ENCODE data around the gene SPRTN. TPM values are rescaled to one million over a fixed set of nuclear protein-coding genes. Genes with fewer than 3 reads are reported as not detected.

Gene SPRTN
- total RNA-seq, 1 donor from 2014 or later: 15.0 TPM

DNA sequence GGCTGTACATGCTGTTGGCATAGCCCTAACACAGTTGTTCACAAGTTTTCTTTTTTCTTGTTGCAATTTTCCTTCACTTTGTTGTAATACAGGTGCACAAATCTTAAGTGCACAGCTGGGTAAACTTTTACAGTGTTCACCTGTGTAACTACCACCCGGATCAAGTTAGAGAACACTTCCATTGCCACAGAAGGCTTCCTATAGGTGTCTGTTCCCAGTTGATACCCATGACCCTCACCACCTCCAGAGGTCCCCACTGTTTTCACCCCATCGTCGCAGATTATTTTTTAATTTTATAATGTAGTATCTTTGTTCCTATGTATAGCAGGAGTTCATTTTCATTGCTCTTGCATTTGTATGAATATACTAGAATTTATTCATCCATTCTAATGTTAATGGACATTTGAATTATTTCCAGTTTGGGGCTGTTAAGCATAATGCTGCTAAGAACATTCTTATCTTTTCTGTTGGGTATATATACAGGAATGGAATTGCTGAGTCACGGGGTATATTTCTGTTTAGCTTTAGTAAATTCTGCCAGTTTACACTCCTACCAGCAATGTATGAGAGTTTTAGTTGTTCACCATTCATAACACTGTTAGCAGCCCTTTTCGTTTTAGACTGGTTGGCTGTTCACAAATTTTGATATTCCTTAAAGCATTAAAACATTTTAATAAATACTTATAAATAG lies 16.4 kb downstream of the SPRTN start:
- Mint-ChIP-seq H3K27me3 (ENCODE audit: low read depth) (no peaks in the 10 kb centered on the region), H3K4me3 (ENCODE audit: unreplicated experiment) (no peak overlapping the region), H3K27ac (ENCODE audit: unreplicated experiment) (peak overlapping the region; percentile 79), H3K4me1 (ENCODE audit: low read depth) (peaks cover 21% of the 10 kb centered on the region), H3K9me3 (ENCODE audit: low read depth) (no peaks in the 10 kb centered on the region), H3K36me3 (ENCODE audit: low read depth) (peaks cover 12% of the 10 kb centered on the region)
- TF ChIP-seq, protein P1, sequence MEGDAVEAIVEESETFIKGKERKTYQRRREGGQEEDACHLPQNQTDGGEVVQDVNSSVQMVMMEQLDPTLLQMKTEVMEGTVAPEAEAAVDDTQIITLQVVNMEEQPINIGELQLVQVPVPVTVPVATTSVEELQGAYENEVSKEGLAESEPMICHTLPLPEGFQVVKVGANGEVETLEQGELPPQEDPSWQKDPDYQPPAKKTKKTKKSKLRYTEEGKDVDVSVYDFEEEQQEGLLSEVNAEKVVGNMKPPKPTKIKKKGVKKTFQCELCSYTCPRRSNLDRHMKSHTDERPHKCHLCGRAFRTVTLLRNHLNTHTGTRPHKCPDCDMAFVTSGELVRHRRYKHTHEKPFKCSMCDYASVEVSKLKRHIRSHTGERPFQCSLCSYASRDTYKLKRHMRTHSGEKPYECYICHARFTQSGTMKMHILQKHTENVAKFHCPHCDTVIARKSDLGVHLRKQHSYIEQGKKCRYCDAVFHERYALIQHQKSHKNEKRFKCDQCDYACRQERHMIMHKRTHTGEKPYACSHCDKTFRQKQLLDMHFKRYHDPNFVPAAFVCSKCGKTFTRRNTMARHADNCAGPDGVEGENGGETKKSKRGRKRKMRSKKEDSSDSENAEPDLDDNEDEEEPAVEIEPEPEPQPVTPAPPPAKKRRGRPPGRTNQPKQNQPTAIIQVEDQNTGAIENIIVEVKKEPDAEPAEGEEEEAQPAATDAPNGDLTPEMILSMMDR (IDR thresholded peaks at IDR 0.05): no peak
- no peak for DNase-seq (ENCODE audit: low spot score)

DNA sequence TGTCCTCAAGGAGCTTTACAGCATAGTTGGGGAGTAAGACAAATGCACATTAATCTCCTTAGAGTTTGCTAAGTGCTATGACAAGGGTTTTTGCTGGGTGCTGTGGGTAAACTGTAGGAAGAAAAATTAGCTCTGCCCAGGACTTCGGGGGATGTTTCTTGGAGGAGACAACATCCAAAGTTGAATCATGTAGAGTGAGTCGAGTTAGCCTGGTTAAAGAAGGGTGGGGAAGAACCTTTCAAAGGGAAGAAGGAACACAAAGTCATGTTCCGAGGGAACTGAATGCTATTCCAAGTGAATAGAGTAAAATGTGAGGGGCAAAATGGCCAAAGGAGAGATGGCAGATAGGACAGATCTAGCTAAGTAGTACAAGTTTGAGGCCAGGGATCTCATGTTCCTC lies 17.1 kb downstream of the SPRTN start:
- TF ChIP-seq, protein P1 (IDR thresholded peaks at IDR 0.05): no peak
- DNase-seq (ENCODE audit: low spot score): no peak
- Mint-ChIP-seq H3K27ac (ENCODE audit: unreplicated experiment) (no peak overlapping the region), H3K4me1 (ENCODE audit: low read depth) (peaks cover 21% of the 10 kb centered on the region), H3K36me3 (ENCODE audit: low read depth) (peaks cover 12% of the 10 kb centered on the region), H3K4me3 (ENCODE audit: unreplicated experiment) (no peak overlapping the region), H3K27me3 (ENCODE audit: low read depth) (no peaks in the 10 kb centered on the region), H3K9me3 (ENCODE audit: low read depth) (no peaks in the 10 kb centered on the region)

DNA sequence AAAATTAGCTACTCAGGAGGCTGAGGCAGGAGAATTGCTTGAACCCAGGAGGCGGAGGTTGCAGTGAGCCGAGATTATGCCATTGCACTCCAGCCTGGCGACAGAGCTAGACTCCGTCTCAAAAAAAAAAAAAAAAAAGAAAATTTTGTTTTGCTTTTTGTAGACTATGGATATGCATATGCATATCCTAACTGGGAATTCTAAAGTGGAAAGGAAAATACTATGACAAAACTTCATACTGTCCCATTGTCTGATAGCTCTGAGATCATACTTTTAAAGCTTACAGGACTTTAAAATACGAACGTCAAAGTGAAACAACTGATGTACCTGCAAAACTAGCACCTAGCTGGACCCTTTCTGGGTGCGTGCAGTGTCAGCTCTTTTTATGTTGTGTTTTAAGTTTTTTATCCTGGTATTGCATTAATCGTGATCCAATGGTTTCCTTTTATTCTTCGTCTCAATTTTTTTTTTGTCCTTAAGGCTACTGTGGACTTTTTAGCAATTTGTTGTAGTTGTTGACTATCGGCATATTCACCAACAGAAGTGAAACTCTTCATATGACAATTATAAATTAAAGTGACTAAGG lies 19.2 kb downstream of the SPRTN start:
- no peak overlapping the region for H3K27ac Mint-ChIP-seq (ENCODE audit: unreplicated experiment)
- peaks cover 12% of the 10 kb centered on the region for H3K36me3 Mint-ChIP-seq (ENCODE audit: low read depth)
- H3K27me3 Mint-ChIP-seq (ENCODE audit: low read depth): no peaks in the 10 kb centered on the region
- no peaks in the 10 kb centered on the region for H3K9me3 Mint-ChIP-seq (ENCODE audit: low read depth)
- TF ChIP-seq, protein P1 (IDR thresholded peaks at IDR 0.05): no peak
- DNase-seq (ENCODE audit: low spot score): no peak
- no peak overlapping the region for H3K4me3 Mint-ChIP-seq (ENCODE audit: unreplicated experiment)
- H3K4me1 Mint-ChIP-seq (ENCODE audit: low read depth): peaks cover 21% of the 10 kb centered on the region

DNA sequence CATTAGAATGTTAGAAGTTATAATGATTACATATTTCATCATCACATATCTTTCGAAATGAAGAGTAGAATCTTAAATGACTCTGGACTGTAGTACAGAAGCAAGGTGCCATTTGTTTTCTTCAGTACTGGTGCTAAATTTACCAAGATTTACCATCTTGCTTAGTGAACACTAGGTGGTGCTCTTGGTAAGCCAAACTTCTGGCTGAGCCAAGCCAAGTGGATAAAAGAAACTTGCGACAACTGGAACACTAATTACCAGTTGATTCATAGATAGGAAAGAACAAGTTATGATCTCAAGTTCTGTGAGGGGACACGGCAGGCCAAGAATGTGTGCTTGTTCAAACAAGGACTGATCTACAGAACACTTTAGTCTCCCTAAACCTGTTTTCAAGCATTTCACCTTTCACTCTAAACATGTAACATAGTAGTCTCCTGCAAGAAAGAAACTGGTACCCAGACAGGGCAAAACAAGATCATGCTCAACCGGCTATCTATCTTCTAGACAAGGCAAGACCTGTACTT lies 19.8 kb downstream of the SPRTN start:
- no peaks in the 10 kb centered on the region for H3K9me3 Mint-ChIP-seq (ENCODE audit: low read depth)

DNA sequence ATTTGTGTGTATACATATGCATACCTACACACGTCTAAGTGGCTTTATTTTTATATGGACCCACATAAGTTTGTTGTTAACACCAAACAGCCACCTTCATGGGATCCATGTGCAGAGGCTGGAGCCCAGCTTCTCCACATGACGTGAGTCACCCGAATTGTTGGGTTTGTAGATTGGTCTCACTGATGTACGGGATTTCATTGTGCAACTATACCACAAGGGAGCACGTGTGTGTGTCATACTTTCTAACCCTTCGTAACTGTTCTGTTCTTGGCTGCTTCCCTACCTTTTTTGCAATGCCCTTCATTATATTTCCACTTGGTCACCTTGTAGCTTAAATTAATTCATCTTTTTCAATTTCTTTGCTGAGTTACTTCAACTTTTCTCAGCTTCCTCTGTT lies 21.0 kb downstream of the SPRTN start:
- H3K4me1 Mint-ChIP-seq (ENCODE audit: low read depth): peaks cover 21% of the 10 kb centered on the region
- H3K9me3 Mint-ChIP-seq (ENCODE audit: low read depth): no peaks in the 10 kb centered on the region
- DNase-seq (ENCODE audit: low spot score): no peak
- H3K27me3 Mint-ChIP-seq (ENCODE audit: low read depth): no peaks in the 10 kb centered on the region
- peaks cover 6% of the 10 kb centered on the region for H3K36me3 Mint-ChIP-seq (ENCODE audit: low read depth)
- no peak overlapping the region for H3K4me3 Mint-ChIP-seq (ENCODE audit: unreplicated experiment)
- TF ChIP-seq, protein P1 (IDR thresholded peaks at IDR 0.05): no peak
- H3K27ac Mint-ChIP-seq (ENCODE audit: unreplicated experiment): no peak overlapping the region

More for the DNA sequence above, 19.8 kb downstream of the SPRTN start:
- H3K4me1 Mint-ChIP-seq (ENCODE audit: low read depth): peaks cover 21% of the 10 kb centered on the region
- DNase-seq (ENCODE audit: low spot score): no peak
- no peaks in the 10 kb centered on the region for H3K27me3 Mint-ChIP-seq (ENCODE audit: low read depth)
- H3K36me3 Mint-ChIP-seq (ENCODE audit: low read depth): peaks cover 8% of the 10 kb centered on the region
- H3K4me3 Mint-ChIP-seq (ENCODE audit: unreplicated experiment): no peak overlapping the region
- H3K27ac Mint-ChIP-seq (ENCODE audit: unreplicated experiment): peak overlapping the region; percentile 8
- TF ChIP-seq, protein P1 (IDR thresholded peaks at IDR 0.05): peak; percentile 94
